HG03095 (cell line): ENCODE results near the gene C16orf96.

Experiments
- ATAC-seq: cut with Tn5 transposase; IDR thresholded peaks from one replicate; pipeline ENCODE4 v1.9.1; 2021; ENCODE audit warnings: moderate library complexity; ENCODE audit not compliant: unreplicated experiment

C16orf96 gene

DNA sequence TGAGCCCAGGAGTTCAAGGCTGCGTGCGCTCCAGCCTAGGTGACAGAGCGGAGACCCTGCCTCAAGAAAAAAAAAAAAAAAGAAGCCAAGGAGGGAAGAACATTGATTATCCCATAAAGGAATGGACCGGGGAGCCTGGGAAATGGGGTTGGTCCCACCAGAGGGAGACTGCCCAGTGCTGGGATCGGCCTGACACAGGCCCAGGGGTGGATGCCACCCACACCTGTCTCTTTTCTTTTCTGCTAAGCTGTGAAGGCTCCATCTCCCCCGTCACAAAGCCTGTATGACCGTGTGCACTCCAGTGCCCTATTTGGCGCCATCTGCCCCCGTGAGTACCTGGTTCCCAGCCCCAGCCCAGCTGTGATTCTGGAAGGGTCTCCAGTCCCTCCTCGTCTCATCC is 42.9 kb downstream of the C16orf96 start:
- ATAC-seq = no peak

DNA sequence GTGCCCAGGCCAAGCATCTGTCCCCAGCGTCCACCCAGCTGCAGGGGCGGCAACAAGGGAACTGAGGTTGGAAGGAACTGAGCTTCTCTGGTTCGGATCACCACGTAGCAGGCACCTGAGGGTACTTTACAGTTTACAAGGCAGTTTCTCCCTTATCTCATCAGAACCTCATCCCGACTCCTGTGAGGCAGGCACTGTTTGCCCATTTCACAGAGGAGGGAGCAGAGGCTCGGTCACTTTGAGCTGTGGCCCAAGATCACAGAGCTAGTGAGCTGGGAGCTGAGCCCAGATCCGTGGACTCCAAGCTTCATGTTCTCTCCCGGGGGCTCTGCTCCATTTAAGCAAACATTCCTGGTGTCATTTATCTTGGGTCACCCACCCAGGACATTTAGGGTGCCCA is 43.4 kb downstream of the C16orf96 start:
- ATAC-seq = no peak

DNA sequence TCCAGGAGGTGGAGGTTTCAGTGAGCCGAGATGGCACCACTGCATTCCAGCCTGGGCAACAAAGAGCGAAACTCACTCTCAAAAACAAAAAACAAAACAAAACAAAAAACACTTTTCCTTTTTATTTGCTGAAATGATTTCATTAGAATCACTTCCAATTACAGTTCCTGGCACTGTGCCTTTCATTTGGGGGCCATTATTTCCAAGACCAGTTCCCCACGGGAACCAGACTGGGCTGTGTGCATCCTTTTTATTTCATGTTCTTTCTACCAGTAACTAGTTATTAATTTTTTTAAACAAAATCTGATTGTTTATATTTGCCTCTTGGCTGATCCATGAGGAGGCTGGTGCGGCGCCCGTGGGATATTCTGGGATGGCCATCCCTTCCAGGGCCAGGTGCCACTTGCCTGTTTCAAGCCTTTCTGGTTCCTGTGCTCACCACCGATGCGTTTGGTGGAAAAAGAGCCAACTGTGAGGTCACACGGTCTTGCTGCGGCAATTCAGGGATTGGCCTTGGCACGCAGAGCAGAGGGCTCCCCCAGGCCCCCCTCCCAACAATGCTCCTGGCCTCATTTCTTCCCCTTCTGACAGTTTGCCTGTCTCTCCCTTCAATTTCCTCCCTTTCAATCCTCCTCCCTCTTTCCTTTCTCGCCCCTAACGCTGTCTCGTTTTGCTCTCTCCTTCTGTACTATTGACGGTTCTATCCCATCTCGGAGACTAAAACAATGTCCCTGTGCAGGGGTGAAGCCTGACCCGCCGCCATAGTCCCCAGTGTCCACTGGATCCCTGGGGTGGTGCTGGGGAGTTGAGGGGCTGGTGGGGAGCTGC is 45.1 kb downstream of the C16orf96 start:
- ATAC-seq = no peak

DNA sequence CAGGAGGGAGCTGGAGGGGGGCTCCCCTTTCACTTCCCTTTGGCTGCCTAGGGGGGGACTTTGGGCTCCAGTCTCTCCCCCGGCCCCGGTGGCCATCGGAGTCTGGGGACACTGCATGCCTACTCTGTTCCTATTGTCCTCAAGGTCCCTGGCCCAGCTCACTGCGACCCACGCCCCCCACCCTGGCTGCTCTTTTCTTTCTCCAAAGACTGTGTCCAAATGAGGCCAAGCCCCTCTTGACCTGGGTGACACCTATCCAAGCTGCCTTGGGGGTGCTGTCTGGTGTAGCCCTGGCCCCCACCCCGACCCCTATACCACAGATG is 45.7 kb downstream of the C16orf96 start:
- ATAC-seq = no peak

DNA sequence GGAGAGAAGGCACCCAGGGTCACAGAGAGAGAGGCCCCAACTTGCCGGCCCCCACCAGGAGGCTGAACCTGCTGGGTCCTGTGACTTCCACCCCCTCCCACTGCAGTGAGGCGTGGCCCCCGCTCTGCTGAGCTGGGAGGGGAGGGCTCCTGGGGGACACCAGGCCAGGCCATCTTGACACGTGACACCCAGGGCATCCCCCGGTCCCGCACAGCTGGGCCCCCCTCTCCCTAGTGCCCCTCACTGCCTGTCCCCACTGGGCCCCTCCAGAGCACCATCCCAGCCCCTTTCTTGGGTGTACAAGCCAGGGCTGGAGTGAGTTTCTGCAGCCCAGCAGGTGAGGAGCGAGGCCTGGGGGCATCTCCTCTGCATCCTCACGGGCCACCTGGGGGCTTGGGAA is 46.2 kb downstream of the C16orf96 start:
- ATAC-seq = no peak

DNA sequence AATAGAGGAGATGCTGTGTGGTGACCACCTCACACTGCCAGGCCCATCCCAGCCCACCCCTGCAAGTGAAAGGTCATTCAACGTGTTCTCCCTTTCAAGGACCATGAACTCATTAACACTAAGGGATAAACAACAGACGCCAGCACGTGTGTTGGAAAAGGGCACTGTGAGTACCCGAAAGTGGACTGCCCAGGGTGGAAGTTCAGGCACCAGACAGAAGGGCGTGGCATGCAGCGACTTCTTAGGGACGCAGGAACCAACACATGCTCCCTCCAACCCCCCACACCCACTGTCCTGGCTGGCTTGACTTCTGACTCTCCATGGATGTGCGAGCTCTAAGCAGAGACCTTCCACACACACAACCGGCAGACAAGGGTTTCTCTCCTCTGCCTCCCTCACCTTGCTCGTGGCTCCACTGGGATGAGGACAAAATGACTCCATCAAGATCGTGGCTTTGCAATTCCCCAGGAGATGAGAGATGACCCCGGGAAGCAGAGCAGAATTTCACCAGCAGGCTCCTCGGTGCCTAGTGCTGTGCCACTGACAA is 47.6 kb downstream of the C16orf96 start:
- no peak for ATAC-seq

DNA sequence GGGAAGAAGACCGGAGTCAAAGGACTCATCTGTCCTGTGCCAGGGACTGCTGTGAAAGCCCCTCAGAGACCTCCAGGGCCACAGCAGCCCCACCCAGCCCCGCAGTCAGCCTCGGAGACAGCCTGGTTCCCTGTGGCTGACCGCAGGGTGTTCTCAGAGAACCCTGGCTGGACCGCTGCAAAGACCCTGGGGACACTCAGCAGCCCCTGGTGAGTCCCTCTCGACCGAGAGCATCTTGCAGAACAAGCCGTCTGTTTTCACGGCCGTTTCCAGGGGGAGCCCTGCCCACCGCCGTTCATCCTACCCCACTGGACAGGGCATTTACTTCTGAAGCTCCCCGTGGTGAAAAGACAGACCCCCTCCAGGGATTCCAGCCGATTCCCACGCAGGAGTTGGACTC is 48.3 kb downstream of the C16orf96 start:
- no peak for ATAC-seq

DNA sequence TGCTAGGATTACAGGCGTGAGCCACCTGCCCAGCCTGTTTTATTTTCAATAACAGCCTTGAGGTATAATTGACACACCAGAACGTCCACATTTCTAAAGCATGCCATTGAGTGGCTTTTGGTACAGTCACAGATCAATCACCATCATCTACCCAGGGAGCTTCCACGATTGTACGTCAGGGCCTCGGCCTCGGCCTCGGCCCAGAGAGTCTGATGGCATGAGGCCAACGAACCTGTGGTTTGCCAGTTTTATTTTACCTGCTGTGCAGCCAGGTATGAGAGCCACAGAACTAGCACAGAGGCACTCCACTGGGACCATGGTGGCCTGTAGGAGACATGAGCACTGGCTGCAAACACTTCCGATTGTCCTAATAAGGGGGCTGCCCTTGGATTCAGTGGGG is 50.2 kb downstream of the C16orf96 start:
- no peak for ATAC-seq

DNA sequence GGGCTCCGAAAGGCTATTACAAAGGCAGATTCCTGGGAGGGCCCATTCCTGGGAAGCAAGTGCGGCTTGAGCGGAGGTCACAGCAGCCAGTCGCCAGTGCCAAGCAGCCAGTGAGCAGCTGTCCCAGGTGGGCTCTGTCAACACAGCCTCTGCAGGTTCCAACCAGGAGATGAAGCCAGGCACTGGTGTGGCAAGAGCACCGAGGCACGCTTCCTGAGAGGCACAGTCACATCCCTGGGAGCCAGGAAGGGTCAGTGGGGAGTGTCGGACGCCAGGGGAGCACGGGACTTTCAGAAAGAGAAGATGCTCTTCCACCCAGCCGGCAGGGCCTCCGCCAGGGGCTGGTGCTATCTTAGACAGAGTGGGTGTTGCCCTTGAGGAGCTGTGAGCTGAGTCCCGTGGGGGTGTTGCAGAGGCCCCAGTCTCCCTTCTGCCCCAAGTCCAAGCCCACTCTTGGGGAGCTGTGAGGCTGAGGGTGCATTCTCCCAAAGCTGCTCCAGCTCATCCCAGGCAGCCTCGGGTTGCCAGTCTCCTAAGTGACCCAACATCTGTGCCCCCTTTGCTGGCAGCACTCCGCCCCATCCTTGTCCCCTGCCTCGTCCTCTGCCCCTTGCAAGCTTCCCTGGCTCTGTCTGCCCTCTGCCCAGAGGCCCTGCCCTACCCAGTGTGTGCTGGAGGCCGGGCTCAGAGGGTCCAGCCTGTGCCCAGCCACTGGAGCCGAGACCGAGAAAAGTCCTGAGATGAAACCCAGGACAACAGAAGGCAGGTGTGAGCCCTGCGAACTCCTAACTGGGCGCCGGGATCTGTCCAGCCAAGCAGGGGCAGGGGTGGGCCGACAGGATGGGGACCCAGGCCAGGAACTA is 51.9 kb downstream of the C16orf96 start:
- no peak for ATAC-seq

DNA sequence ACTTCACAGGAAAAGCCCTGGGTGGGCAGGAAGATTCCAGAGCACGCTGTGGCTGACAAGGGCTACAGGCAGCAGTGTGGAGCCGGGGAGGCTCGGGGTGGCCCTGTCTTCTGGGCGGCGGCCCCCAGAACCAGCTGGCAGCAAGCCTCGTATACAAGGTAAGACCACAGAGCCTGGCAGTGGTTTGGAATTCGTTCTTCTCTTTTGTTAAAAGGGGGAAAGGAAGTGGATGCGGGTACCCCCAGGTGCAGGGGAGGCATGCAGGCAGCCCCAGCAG is 52.5 kb downstream of the C16orf96 start:
- no peak for ATAC-seq

DNA sequence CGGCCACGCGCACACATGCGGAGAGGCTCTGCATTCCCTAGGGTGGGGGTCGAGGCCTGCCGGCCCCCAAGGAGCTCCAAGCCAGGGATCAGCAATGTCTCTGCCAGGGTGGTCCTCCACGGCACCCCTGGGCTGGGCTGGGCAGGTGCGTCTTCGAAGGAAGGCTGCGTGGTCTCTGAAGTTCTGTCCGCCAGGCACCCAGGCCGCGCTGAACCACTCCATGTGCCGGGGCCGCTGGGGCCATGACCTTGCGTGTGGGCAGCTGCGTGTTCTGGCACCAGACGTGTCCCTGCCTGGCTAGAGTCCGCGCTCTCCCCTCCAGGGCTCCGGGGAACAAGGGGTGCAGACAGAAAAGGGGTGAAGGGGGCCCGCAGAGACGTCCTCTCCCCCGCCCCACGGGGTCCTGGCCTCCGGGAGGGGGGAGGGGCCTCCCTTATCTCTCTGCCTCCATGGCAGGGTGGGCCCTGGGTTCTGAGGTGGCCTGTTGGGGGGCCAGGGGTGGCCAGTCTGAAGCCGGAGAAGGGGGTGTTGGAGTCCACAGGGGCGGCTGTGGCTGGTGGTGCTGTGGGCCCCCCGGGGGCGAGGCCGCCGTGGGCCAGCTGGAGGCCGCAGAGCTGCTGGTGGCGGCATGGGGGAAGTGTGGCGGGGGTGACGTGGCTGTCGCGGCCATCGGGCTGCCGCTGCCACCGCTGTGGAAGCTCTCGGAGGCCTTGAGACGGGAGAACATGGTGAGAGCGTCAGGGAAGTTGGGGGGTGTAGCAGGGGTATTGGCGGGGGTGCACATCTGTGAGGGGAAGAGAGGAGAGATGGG is 53.3 kb downstream of the C16orf96 start:
- no peak for ATAC-seq

DNA sequence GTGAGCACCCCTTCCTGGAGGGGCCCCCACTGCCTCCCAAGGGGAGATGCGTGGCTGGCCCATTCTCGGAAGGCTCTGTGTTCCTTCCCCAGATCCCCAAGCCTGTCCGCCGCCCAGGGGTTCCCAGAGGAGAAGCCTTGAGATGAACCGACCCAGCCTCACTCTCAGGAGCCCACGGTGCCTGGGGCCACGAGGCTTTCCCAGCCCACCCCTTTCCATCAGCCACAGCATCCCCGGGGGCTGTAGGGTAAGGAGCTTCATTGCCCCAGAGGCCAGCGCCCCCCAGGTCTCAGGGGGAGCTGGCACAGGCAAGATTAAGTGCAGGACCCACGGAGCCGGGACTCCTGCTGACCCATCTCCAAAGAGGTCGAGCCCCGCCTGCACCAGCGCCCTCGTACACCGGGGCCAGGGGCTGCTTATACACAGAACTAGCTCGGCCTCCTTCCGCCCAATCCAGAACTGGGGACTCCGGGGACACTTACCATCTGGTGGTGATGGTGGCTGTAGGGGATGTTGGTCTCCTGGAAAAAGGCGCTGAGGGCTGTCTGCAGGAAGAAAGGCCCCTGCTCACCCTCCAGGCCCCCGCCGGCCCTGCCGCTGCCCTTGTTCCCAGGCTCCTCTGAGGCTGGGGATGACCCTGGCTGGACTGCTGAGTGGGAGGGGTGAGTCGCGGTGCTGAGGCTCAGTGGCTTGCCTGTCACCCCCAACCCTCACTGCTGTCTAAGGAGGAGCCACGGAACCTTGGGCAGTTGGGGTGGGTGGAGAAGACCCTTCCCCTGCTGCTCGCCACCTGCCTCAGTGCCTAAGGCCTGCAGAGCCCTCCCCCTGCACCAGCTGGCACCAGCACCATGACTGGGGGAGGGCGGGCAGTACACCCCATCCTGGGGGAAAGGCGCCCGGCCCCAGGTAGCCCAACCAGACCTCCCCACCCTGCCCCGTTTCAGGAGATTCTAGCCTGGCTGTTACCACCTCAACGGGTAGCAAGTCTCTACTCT is 54.2 kb downstream of the C16orf96 start:
- no peak for ATAC-seq

DNA sequence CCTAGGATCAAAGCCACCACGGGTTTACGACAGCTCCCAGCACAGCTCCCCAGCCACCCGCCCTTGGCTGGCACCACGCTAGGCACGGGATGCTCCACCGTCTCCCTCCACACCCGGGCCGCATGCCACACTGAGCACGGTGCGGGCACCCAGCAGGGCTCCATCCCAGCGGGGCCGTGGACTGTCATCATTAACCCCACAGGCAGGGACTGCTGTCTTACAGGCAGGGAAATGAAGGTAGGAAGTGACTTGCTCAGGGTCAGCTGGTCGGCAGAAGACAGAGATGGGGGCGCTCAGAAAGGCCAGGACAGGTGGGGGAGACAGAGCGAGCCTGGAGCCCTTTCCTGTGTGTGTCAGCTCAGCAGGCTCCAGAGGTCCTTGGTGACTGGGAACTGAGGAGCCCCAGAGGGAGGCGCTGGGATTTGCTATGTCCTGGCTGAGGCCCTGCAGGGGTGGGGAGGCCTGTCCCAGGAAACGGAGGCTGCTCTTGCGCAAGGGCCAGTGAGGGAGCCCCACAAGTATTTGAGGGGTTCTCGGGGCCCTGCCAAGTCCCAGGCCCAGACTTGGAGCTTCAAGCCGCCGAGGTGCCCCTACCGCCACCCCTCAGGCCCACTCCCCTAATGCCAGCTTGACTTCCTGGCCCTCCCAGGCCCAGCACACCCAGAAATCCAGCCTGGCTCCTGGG is 55.3 kb downstream of the C16orf96 start:
- no peak for ATAC-seq

DNA sequence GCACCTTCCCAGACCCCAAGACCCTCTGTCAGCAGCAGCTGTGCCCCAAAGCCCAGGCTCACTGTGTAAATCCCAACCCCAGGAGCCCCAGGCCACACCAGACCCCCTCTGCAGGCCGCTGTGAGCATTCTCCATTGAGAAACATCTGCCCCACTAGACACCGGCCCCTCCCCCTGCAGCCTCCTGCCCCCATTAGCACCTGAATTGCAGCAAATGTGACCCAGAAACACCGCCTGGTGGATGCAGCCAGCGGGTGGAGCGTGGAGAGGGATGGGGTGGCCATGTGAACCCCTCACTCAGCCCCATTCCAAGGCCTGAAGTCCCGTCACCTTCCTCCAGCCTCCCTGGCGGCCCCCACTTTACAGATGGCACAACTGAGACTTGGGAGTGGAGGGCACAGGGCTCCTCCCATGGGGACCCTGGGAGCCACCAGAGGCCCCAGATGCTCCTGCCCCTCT is 56.4 kb downstream of the C16orf96 start:
- ATAC-seq = no peak

DNA sequence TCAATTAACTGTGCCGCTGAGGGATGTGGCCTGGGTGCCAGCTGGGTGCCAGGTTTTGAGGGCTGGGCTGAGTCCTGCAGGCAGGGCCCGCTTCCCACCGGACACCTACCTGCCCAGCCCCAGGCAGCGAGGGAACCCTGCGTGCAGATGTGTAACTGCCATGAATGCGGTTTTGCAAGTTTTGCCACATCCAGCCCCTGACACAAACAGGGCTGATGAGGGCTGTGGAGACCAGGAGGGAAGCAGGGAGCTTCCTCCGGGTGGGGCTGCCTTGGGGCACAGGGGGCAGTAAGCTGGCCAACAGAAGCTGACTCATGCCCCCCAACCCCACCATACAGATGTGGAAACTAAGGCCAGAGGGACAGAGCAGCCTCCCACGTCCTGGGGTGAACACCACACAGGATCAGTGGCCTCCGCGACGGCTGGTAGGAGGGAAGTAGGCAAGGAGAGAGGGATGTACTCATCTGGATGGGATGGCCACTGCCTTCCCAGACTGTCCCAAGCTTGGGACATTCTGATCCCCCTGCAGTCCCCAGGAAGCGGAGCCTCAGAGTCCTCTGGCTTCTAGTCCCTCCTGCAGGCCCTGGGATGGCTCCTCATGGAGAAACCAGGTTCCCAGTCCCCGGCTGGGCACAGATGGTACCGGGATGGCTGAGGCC is 57.0 kb downstream of the C16orf96 start:
- no peak for ATAC-seq

DNA sequence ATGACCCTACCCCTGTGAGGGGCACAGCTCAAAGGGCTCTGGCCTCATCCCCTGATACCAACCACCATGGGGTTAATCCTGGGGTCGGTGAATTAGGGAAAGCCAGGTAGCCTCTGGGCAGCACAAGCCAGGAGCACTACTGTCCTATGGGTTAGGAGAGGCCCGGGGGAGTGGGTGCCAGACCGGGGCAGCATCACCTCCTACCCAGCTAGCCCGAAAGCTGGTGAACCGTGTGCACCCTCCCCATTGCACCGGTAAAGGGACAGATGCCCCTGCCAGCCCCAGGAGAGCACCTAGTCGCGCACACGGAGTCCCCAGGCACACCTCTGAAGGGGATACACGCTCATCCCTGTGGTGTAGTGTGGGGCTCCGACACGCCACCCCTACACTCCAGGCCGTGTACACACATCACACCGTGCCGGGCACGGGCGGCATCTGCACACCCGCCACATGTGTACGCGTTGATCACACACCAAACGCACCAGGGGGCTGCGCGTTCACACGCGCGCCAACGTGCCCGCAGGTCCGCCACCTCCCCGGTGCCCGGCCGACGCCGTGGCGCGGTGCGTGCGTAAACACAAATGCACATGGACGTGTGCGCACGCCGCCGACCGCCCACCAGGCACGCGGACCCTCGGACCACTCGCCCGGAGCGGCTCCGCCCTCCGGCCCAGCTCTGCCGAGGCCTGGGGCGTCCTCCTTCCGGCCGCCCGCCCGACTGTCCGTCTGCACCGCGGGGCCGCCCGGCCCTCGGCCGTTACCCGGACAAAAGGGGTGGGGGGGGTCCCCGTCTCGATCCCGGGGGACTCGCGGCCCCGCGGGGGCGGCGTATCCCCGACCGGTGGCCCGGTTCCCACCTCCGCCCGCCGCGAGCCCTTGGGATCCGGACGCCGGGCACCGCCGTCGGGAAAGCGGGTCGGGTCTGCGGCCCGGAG is 57.8 kb downstream of the C16orf96 start:
- no peak for ATAC-seq

DNA sequence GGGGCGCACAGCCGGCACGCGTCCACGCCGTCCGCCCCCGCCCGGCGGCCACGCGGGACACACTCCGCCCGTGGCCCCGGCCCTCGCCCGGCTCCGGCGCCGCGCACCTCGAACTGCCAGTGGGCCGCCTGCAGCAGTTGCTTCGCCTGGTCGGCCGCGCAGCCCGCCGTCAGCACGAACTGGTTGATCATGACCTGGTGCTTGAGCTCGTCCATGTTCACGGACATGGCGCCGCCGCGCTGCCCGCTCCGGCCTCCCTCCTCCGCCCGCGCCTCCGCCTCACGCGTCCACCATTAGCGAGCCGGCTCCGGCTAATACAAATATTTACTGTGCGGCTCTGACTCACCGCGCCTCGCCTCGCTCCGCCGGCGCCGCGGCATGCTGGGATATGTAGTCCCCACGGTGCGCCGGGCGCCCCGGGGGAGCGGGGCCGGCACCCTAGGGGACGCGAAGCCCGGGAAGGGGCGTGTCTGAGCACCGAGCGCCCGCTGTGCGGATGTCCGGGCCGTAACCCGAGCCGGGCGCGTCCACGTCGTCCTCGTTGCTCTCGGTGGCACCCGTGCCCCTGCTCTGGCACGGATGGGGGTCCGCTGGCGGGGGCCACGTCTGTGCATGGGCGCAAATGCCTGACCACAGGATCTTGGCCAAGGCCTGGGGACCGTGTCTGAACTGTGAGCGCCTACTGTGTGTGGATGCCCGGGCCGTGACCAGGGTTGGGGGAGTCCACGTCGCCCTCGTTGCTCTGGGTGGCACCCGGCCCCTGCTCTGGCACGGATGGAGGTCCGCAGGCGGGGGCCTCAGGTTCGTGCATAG is 58.6 kb downstream of the C16orf96 start, which contains the start of gene UBALD1:
Gene UBALD1, minus strand, starts transcription at position 318 of the 813 bp plus-strand sequence. Its CDS starts 91 bp downstream, at position 227.
- ATAC-seq = peak; percentile 57
